ENCODE measurements around the gene DMRT3.

DNA sequence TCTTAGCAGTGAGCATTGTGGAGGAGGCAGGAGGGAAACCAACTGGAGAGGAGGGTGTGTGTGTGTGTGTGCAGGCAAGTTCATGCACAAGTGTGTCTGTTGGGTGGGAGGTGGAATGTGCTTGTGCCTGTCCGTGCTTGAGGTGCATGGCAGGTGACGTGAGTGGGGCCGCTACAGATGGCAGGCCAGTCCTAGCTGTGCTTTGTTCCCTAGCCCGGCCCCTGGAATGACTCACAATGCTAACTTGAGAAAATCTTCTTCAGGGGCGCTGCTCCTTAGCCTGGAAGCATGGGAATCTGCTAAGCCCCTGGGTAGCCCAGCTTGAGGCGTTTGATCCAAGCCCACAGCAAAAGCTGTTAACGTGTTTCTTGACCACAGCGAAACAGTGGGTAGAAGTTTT is 48.7 kb downstream of the DMRT3 start:
- TF ChIP-seq, protein P1, sequence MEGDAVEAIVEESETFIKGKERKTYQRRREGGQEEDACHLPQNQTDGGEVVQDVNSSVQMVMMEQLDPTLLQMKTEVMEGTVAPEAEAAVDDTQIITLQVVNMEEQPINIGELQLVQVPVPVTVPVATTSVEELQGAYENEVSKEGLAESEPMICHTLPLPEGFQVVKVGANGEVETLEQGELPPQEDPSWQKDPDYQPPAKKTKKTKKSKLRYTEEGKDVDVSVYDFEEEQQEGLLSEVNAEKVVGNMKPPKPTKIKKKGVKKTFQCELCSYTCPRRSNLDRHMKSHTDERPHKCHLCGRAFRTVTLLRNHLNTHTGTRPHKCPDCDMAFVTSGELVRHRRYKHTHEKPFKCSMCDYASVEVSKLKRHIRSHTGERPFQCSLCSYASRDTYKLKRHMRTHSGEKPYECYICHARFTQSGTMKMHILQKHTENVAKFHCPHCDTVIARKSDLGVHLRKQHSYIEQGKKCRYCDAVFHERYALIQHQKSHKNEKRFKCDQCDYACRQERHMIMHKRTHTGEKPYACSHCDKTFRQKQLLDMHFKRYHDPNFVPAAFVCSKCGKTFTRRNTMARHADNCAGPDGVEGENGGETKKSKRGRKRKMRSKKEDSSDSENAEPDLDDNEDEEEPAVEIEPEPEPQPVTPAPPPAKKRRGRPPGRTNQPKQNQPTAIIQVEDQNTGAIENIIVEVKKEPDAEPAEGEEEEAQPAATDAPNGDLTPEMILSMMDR (IDR thresholded peaks at IDR 0.05), result no peak
- TF ChIP-seq POLR2A (IDR thresholded peaks at IDR 0.05) (no peak), POLR2AphosphoS5 (IDR thresholded peaks at IDR 0.05; ENCODE audit: insufficient read depth in 1 of 2, low read depth in 1 of 2) (no peak)

Data from vagina (tissue), 2 donors.